HG02943 (cell line): Measurements from ENCODE around the gene ZNF644.

ENCODE experiments used
- ATAC-seq: cut with Tn5 transposase; IDR thresholded peaks from one replicate; pipeline ENCODE4 v1.9.1; 2021; ENCODE audit warnings: mild to moderate bottlenecking, low read depth, moderate library complexity; ENCODE audit not compliant: unreplicated experiment

The ZNF644 gene

GRCh38 chr1:91024481-91025119, 2.8 kb upstream of the ZNF644 start:
- no peak for ATAC-seq

DNA sequence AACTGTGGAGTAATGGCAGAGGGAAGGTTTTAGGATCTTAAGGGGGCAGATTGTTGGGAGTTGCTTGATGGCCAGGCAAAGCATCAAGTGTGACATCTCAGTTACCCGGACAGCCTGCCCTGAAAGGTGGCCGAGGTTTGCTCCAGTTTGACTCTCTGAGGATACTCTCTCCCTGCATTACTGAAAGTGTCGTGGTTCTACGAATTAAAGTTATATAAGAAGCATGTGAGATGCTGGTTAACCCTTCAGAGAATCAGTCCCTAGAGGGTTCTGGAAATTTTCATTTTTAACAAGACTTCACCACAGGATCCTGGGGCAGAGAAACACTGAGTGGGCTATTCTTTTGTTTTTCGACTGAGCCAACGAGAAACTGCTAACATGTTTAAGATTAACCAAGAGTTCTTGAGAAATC, 689 bp upstream of the ZNF644 start:
- ATAC-seq, result no peak

GRCh38 chr1:91020967-91021685, 709 bp downstream of the ZNF644 start:
- peak; percentile 40 for ATAC-seq

DNA sequence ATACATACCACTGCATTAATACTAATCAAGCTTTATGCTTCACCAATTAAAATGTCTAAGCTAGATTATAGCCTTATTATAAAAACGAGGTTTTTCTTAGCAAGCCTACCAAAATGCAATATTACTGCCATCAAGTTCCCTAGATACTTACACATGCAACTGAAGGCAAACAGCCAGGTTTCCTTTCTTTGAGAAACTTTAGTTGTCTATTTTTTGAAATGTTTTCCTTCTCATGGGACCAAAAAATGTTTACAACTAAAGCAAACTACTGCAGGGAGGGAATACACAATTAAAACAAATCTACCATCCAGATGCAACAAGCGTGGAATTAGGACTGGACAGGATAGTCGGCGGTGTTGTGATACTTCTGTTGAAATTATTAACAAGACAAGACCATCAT, 1.3 kb downstream of the ZNF644 start:
- ATAC-seq, result no peak

DNA sequence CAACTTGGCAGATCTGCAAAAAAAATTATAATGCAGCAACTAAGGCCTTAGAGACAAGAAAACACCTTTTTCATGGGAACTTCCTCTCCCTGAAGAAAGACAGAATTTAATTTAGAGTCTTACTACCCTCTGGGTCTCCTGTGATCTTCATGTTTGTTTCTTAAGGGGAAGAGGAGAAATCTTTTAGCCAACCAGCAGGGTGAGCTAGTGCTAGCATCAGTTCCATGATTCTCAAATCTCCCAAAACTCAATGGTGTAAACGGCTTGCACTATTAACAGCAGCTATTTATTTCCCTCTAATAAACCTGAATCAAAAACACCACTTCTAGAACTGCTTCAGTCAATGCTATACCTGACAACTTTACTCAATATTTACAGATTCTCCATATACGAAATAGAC, 3.8 kb downstream of the ZNF644 start:
- ATAC-seq, result no peak

- no peak for ATAC-seq
Observed at GRCh38 chr1:91015794-91016550, 5.9 kb downstream of the ZNF644 start.

- ATAC-seq, result no peak
Observed at GRCh38 chr1:91015358-91015780, 6.5 kb downstream of the ZNF644 start.

- ATAC-seq, result no peak
Observed at GRCh38 chr1:91014475-91014874, 7.4 kb downstream of the ZNF644 start.

- ATAC-seq, result no peak
Observed at GRCh38 chr1:91013302-91013701, 8.5 kb downstream of the ZNF644 start.

DNA sequence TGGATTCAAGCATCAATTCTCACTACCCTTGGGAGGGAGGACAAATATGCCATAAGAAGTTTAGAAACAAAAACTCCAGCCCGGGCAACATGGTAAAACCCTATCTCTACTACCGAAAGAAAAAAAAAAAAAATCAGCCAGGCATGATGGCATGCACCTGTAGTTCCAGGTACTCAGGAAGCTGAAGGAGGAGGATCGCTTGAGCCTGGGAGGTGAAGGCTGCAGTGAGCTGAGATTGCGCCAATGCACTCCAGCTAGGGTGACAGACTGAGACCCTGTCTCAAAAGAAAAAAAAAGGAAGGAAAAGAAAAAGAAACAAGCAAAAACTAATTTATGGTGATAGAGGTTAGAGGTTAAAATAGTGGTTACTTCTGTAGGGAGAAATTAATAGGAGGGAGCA, 9.6 kb downstream of the ZNF644 start:
- no peak for ATAC-seq

DNA sequence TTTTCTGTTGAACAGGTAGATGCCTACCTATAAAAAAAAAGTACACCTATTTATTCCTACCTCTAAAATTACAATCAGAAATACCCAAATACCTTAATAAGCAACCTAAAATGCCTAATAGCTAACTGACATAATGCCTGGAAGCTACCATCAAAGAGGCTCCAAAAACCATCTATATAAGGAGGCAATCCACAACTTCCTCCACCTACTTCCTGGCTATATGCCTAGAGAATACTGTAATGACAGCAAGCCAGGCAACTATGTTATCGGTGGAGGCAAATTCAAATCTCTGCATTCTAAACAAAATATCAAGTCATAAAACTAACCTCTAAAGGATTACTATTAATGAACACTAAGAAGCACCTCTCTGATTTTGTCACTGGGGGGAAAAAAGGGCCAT, 10.1 kb downstream of the ZNF644 start:
- no peak for ATAC-seq

DNA sequence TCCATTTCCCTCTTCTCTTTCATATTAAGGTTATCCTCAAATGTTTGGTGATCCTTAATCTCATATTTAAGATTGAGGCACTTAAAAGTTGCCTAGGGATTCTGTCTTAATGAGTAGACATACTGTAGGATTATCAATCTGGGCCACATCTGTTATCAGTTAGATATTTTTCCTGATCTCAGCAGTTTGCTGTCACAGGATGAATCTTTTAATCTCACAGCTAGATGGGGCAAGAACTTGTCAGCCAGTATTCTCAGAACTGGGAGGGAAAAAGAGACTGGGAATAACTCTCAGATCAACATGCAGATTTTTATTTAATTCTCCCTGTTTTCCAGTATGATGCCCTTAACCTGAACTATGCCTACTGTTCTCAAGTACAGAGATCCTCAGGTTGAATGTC, 14.0 kb downstream of the ZNF644 start:
- no peak for ATAC-seq

DNA sequence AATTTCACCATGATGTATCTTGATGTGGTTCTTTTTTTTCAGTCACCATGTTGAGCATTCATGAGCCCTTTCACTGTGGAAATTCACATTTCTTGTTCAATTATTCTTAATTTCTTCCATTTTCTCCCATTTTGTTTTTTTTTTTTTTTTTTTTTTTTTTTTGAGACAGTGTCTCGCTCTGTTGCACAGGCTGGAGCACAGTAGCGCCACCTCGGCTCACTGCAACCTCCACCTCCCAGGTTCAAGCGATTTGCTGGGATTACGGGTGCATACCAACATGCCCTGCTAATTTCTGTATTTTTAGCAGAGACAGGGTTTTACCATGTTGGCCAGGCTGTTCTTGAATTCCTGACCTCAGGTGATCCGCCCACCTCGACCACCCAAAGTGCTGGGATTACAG, 14.7 kb downstream of the ZNF644 start:
- no peak for ATAC-seq

GRCh38 chr1:91006113-91006908, 15.5 kb downstream of the ZNF644 start:
- no peak for ATAC-seq

DNA sequence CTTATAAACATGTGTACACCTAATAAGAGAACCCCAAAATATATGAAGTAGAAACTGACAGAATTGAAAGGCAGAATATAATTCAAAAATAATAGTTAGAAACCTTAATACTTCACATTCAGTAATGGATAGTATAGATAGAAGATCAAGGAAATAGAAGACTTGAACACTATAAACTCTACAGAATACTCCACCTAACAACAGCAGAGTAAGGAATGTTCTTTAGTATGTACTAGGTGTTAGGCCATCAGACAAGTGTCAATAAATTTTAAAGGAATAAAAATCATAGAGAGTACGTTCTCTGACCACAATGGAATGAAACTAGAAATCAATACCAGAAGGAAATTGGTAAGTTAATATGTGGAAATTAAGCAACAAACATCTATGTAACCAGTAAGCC, 16.6 kb downstream of the ZNF644 start:
- no peak for ATAC-seq

DNA sequence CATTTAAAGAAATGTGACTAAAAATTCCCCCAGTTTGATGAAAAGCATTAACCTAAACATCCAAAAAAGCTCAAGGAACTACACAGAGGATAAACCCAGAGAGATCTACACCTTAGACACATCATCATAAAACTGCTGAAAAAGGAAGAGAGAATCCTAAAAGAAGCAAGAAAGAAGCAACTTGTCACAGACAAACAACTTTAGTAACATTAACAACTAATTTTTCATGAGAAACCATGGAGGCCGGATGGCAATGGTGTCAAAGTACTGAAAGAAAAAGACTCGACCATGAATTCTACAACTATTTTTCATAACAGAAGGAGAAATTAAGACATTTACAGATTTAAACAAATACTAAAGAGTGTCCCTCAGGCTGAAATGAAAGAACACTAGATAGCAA, 17.7 kb downstream of the ZNF644 start:
- ATAC-seq, result no peak

DNA sequence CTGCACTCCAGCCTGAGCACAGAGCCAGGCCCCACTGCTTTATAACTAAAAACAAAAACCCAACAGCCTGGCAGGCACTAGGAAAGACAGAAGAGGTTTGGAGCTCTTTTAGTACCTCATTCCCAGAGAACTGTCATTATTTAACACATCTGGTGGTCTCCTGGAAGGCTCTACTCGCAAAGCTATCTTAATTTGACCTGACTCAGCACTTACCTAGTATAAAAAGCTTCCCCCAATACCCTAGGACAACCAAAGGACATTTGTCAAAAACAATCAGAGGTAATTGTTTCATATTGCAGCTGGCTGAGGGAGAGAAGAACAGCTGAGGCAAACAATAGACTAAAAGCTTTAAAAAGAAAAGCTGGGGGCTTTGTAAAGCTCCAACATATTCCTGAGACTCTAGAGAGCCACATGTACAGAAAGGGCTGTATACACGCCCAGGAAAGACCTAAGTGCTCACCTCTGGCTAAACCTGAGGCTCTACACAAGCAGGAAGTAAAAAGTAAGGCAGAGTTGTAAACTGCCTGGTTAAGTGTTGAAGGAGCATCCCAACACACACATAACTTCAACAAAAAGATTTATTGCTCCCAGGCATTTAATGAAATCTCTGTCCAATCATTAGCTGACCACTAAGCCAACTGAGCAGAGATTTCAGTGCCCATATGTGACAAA, 25.0 kb downstream of the ZNF644 start:
- ATAC-seq, result no peak

DNA sequence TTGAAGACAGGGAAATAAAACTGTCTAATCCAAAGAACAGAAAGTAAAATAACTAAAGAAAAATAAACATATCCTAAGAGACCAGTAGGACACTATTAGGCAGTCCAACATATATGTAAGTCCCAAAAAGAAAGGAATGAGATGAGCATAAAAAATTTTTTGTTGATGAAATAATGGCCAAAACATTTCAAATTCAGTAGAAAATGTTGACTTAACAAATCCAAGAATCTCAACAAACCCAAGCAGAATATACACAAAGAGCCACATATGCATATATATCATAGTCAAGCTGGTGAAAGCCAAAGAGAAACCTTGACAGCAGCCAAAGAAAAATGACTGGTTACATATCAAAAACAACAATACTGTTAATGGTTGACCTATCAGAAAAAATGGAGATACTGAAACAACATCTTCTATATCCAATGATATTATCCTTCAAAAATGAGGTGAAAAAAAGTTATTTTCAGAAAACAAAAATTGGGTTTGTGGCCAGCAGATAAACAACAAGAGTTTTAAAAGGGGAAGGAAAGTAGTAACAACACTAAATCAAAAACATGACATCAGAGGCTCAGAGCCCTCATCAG, 26.4 kb downstream of the ZNF644 start:
- no peak for ATAC-seq

DNA sequence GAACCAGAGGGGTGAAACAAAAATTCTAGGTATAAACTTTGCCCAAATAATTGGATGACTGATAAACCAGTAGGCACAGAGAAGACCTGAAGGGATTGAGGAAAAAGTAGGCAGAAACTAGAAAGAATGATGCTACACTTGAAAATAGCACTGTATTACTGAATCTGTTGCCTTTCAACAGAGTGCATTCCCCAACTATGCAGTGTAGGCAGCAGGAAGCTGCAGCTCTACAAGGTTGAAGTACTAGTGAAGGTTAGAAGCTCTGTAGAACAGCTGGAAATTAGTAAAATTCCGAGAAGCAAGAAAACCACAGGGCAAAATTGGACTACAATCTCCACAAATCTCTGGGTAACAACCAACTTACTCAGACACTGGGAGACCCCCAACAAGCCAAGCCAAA, 27.4 kb downstream of the ZNF644 start:
- no peak for ATAC-seq

DNA sequence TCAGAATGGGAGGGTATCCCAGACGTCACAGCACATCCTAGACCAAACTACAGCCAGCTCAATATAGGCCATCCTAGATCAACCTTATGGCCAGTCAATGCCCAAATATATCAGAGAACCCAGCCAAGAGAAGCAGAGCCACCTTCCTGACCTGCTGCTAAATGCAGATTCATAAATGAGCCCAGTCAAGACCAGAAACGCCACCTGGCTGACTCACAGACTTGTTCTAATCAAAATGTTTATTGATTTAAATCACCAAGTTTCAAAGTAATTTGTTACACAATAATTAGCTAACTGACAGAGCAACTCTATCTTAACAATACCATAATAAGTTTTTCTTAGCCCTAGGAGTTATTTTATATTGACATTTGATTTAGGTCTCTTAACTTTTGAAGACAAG, 28.6 kb downstream of the ZNF644 start:
- ATAC-seq, result no peak
